GM23338 (cell line): Measurements from ENCODE around the gene FAM53B.

Experiments used
- CREB1 ChIP-seq: fragments of 250-450 bp; sonication (Bioruptor Pico); IDR thresholded peaks from 2 replicates; pipeline ENCODE4 v1.5.0; 2020; ENCODE audit warnings: low read depth, mild to moderate bottlenecking, moderate library complexity
- EZH2 ChIP-seq: fragments of 200-600 bp; sonication (generic); IDR thresholded peaks from one replicate; pipeline ENCODE4 v1.8.0; 2017; ENCODE audit warnings: antibody characterized with exemption, mild to moderate bottlenecking, low read depth; ENCODE audit not compliant: unreplicated experiment
- EZH2phosphoT487 ChIP-seq: fragments of 200-600 bp; sonication (generic); IDR thresholded peaks from one replicate; pipeline ENCODE4 v1.8.1; 2018; ENCODE audit warnings: antibody characterized with exemption; ENCODE audit not compliant: unreplicated experiment
- POLR2AphosphoS5 ChIP-seq: IDR thresholded peaks from 2 replicates; pipeline ENCODE4 v1.6.1; 2016; ENCODE audit warnings: antibody characterized with exemption, low read depth
- REST ChIP-seq: IDR thresholded peaks from one replicate; pipeline ENCODE4 v1.6.1; 2018; ENCODE audit warnings: antibody characterized with exemption; ENCODE audit not compliant: unreplicated experiment
- TF ChIP-seq, protein P1 (sequence below), 2 experiments: fragments of 200-600 bp in 1 of 2; sonication (generic) in 1 of 2; conservative IDR thresholded peaks; 2 replicates each; pipeline versions ENCODE4 v1.5.1 to v1.6.1; 2016 to 2017; ENCODE audit warnings: antibody characterized with exemption in 2 of 2, low read depth in 2 of 2, mild to moderate bottlenecking in 2 of 2, moderate library complexity in 1 of 2

GRCh38 chr10:124719213-124719851 is 24.8 kb downstream of the FAM53B start:
- no peak for TF ChIP-seq EZH2phosphoT487
- TF ChIP-seq, protein P1, sequence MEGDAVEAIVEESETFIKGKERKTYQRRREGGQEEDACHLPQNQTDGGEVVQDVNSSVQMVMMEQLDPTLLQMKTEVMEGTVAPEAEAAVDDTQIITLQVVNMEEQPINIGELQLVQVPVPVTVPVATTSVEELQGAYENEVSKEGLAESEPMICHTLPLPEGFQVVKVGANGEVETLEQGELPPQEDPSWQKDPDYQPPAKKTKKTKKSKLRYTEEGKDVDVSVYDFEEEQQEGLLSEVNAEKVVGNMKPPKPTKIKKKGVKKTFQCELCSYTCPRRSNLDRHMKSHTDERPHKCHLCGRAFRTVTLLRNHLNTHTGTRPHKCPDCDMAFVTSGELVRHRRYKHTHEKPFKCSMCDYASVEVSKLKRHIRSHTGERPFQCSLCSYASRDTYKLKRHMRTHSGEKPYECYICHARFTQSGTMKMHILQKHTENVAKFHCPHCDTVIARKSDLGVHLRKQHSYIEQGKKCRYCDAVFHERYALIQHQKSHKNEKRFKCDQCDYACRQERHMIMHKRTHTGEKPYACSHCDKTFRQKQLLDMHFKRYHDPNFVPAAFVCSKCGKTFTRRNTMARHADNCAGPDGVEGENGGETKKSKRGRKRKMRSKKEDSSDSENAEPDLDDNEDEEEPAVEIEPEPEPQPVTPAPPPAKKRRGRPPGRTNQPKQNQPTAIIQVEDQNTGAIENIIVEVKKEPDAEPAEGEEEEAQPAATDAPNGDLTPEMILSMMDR (conservative IDR thresholded peaks at IDR 0.05; ENCODE audit: low read depth in 2 of 2): peak; percentile 46 to 48
- no peak for TF ChIP-seq EZH2
- TF ChIP-seq REST: no peak
- no peak for TF ChIP-seq CREB1 (CRISPR knock-in tag)
- no peak for TF ChIP-seq POLR2AphosphoS5
